ENCODE data around the gene LDAH. TPM values are rescaled to one million over a fixed set of nuclear protein-coding genes. Genes with fewer than 3 reads are reported as not detected.

LDAH gene
- total and polyA plus RNA-seq, 4 donors: 5.0 to 30.8 (median 11.5) TPM

GRCh38 chr2:20664071-20664390 lies 158.9 kb downstream of the LDAH start:
- peaks cover 0 to 16% (median 0%) of the 10 kb centered on the region in 5 donors for H3K4me1 ChIP-seq (ENCODE audit: control insufficient read depth in 5 of 5, insufficient read depth in 5 of 5, low read length in 5 of 5)
- no peak overlapping the region for H3K27ac ChIP-seq (ENCODE audit: low read depth in 1 of 2, low read length in 1 of 2)
- H3K36me3 ChIP-seq (ENCODE audit: control insufficient read depth in 4 of 4, insufficient read depth in 4 of 4, low read length in 4 of 4): no peaks in the 10 kb centered on the region
- TF ChIP-seq, protein P1, sequence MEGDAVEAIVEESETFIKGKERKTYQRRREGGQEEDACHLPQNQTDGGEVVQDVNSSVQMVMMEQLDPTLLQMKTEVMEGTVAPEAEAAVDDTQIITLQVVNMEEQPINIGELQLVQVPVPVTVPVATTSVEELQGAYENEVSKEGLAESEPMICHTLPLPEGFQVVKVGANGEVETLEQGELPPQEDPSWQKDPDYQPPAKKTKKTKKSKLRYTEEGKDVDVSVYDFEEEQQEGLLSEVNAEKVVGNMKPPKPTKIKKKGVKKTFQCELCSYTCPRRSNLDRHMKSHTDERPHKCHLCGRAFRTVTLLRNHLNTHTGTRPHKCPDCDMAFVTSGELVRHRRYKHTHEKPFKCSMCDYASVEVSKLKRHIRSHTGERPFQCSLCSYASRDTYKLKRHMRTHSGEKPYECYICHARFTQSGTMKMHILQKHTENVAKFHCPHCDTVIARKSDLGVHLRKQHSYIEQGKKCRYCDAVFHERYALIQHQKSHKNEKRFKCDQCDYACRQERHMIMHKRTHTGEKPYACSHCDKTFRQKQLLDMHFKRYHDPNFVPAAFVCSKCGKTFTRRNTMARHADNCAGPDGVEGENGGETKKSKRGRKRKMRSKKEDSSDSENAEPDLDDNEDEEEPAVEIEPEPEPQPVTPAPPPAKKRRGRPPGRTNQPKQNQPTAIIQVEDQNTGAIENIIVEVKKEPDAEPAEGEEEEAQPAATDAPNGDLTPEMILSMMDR (IDR thresholded peaks at IDR 0.05; ENCODE audit: control extremely low read depth, extremely low read depth): no peak
- WGBS, 2 donors: 68 to 73% methylated on average over 2 of the region's 2 CpGs
- H3K9me3 ChIP-seq (ENCODE audit: control insufficient read depth in 4 of 4, insufficient read depth in 3 of 4, low read length in 3 of 4): no peaks in the 10 kb centered on the region
- no peak for DNase-seq
- H3K27me3 ChIP-seq (ENCODE audit: control insufficient read depth in 3 of 3, insufficient read depth in 3 of 3, low read length in 2 of 3): peaks cover 4 to 84% (median 82%) of the 10 kb centered on the region in 3 donors
- no peak overlapping the region for H3K4me3 ChIP-seq
- no peak overlapping the region for H3K9ac ChIP-seq (ENCODE audit: insufficient read depth in 1 of 2, low read length in 2 of 2)
- ATAC-seq (ENCODE audit: insufficient read depth, low FRiP score): no peak

GRCh38 chr2:20663196-20664070 lies 159.5 kb downstream of the LDAH start:
- no peak for ATAC-seq (ENCODE audit: insufficient read depth, low FRiP score)
- 52 to 61% methylated on average over 7 of the region's 7 CpGs for WGBS, 2 donors
- TF ChIP-seq, protein P1 (IDR thresholded peaks at IDR 0.05; ENCODE audit: control extremely low read depth, extremely low read depth): no peak

GRCh38 chr2:20662308-20662937 lies 160.5 kb downstream of the LDAH start:
- H3K27ac ChIP-seq (ENCODE audit: low read depth in 1 of 2, low read length in 1 of 2): no peak overlapping the region
- no peak overlapping the region for H3K9ac ChIP-seq (ENCODE audit: insufficient read depth in 1 of 2, low read length in 2 of 2)
- peaks cover 0 to 13% (median 0%) of the 10 kb centered on the region in 5 donors for H3K4me1 ChIP-seq (ENCODE audit: control insufficient read depth in 5 of 5, insufficient read depth in 5 of 5, low read length in 5 of 5)
- DNase-seq (no peak), ATAC-seq (ENCODE audit: insufficient read depth, low FRiP score) (no peak)
- H3K4me3 ChIP-seq: no peak overlapping the region
- no peaks in the 10 kb centered on the region for H3K36me3 ChIP-seq (ENCODE audit: control insufficient read depth in 4 of 4, insufficient read depth in 4 of 4, low read length in 4 of 4)
- H3K27me3 ChIP-seq (ENCODE audit: control insufficient read depth in 3 of 3, insufficient read depth in 3 of 3, low read length in 2 of 3): peaks cover 4 to 76% (median 73%) of the 10 kb centered on the region in 3 donors
- 73 to 86% methylated on average over 5 of the region's 5 CpGs for WGBS, 2 donors
- TF ChIP-seq, protein P1 (IDR thresholded peaks at IDR 0.05; ENCODE audit: control extremely low read depth, extremely low read depth): no peak
- no peaks in the 10 kb centered on the region for H3K9me3 ChIP-seq (ENCODE audit: control insufficient read depth in 4 of 4, insufficient read depth in 3 of 4, low read length in 3 of 4)

More at GRCh38 chr2:20663196-20664070, 159.5 kb downstream of the LDAH start:
- Histone ChIP-seq H3K9ac (ENCODE audit: insufficient read depth in 1 of 2, low read length in 2 of 2) (no peak overlapping the region), H3K27me3 (ENCODE audit: control insufficient read depth in 3 of 3, insufficient read depth in 3 of 3, low read length in 2 of 3) (peaks cover 4 to 78% (median 76%) of the 10 kb centered on the region in 3 donors), H3K36me3 (ENCODE audit: control insufficient read depth in 4 of 4, insufficient read depth in 4 of 4, low read length in 4 of 4) (no peaks in the 10 kb centered on the region), H3K9me3 (ENCODE audit: control insufficient read depth in 4 of 4, insufficient read depth in 3 of 4, low read length in 3 of 4) (no peaks in the 10 kb centered on the region), H3K4me3 (no peak overlapping the region), H3K4me1 (ENCODE audit: control insufficient read depth in 5 of 5, insufficient read depth in 5 of 5, low read length in 5 of 5) (peaks cover 0 to 16% (median 0%) of the 10 kb centered on the region in 5 donors), H3K27ac (ENCODE audit: low read depth in 1 of 2, low read length in 1 of 2) (no peak overlapping the region)
- DNase-seq: no peak
